ENCODE results near the gene ANTXRL.
A peak's percentile ranks its signal among the peaks of the same experiment; 100 is the strongest.
"Not testable (repeated sequence)": the region's sequence is repeated elsewhere in the genome, so short reads cannot be mapped to it uniquely, and the experiment has no call there.

Gene ANTXRL

DNA sequence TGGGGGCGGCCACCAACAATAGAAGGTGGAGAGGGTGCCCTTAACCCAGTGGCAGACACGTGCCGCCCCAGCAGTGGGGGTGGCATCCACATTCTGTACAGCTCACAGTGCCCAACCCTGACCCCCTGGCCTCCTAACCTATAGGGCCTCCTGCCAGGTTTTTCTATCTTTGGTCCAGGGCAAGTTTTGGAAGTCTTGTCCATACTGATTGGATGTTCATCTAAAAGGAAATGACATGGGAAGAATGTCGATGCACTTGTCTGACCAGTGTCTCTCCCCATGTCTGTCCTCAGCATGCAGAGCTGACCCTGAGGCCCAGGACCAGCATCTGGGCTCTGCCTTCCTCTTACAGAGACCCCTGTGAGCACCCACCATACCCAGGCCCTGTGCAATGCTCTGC lies 32.3 kb upstream of the ANTXRL start:
- DNase-seq (ENCODE audit: low read depth in 2 of 2): no peak

DNA sequence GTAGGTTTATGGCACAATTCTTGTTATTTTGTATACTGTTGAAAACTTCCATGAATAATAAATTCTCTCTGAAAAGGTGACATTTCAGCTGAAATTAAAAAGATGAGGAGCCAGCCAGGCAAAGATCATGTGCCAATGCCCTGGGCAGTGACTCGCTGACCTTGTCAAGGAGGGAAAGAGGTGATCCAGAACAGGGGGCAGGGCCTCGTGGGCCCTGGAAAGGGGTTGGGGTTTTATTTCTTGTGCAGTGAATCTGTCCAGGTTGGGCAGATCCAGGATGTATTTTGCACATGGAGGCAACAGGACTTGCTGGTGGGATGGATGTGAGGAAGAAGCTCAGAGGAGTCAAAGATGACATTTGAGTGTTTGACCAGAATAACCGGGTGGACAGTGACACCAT lies 31.6 kb upstream of the ANTXRL start:
- DNase-seq (ENCODE audit: low read depth in 2 of 2): not testable (repeated sequence)

DNA sequence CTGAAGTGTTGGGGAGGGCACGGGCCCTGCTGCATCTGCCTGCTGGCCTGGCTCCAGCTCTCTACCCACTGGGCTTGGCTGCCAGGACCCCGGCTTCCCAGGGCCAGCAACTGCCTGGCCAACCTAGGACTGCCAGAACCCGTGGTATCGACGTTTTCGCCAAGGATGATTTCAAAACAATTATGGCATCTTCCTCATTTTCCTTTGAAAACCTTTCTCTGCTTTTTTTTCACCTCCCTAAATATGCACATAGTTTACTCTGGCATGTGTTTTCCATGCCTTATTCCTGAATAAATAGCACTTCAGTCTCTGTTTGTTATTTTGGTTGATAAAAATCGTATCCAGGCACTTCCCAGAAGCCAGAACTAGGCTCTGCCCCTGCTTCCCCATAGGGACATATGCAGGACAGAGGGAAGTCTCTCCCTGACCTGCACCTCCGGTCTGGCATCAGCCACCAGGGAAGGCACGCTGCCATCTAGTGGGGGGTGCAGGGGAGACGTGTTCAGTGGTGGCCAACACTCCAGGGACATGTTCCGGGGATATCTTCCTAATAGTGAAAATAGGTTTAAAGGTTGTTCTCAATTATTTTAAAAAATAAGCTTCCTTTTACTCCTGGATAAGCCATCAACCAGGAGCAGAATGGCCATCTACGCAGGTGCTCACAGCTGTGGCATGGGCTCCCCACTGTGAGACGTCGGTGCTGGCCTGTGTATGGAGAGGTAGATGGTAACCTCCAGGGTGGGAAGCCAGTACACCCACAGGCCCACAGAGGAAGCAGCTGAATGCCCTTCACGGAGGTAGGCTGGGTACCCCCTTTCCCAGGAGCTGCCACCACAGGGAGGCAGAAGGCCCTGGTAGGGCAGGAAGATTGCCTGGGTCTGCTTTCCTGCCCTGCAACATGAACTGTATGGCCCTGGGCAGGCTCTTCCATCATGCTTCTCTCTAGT lies 30.7 kb upstream of the ANTXRL start:
- peak in 1 of 2 donors; percentile 30 for DNase-seq (ENCODE audit: low read depth in 2 of 2)

DNA sequence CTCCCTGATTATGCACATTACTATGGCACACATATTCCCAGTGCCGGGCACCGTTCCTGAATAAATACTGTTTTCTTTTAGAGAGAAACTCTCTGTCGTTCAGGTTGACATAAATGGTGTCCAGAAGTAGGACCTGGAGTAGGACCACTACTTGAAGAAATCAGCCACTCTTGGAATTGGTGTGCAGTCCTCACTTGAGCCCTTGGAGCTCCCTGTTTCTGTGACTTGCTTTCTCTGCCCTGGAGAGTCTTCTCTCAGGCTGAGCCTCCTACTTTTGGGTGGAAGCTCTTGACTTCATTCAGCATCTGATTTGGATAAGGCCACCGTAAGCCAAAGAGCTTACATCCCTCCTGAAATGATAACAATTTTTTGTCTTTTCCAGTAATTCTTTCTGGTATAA lies 29.7 kb upstream of the ANTXRL start:
- DNase-seq (ENCODE audit: low read depth in 2 of 2): no peak

DNA sequence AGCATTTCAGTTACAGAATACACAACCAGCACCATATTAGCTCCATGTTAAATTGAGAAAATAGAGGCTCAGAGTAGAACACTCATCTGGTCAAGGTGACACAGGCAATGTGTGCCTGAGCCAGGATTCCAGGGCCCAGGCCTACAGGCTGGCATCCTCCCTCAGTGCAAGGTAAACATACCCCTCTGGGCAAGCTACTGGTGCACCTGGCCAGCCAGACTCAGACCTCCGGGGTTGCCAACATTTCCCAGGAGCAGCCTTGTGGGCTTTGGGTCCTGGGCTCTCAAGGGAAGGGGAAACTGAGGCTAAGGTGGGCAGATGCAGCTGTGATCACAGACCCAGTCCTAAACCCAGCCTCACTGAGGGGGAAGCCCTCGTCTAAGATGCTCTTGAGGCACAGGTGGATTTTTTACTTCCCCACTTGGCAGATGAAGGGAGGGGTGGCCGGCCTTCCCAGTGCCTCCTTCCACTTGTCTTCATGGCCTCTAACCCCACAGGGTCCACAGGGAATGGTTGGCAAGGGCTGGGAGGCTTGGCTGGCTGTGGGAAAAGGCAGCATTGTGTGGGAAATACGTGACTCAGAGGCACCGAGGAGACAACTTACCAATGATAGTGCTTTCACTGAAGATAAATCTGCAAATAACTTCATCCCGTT lies 23.8 kb upstream of the ANTXRL start:
- DNase-seq (ENCODE audit: low read depth in 2 of 2): not testable (repeated sequence)

DNA sequence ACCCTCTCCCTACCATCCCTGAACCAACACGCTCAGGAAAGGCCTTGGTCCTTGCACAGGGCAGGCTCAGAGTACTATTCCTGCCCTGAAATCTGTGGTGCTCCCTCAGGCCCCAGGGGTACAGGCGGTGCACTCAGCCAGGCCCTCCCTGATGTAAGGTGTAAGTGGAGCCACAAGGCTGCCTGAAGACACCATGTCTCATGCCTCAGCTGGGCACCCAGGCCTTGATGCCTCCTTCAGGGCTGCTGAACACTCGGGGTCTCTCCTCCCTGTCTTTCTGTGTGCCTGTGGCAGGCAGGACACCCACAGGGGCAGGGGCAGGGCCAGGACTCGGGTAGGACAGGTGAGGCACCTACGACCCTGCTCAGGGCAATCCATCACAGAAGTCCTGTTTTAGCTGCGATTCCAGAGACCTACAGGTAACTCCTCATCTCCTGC lies 22.9 kb upstream of the ANTXRL start:
- DNase-seq (ENCODE audit: low read depth in 2 of 2): no peak

DNA sequence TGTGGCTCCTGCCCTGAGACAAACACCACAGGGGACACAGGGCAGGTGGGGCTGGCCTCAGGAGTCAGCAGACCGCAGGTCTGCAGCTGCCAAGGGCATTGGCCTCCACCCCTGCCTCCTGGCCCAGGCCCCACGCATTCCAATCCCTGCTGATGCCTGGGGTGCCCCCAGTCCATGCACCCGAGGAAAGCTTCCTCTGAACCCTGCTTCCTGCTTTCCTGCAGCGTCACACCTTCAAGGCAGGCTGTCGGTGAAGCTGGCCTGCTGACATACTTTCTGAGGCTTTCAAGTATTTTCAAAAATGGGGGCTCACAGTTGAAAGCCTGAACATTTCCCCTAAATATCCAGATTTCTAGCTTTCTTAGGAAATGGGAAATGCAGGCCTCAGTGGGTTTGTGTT lies 22.5 kb upstream of the ANTXRL start:
- DNase-seq (ENCODE audit: low read depth in 2 of 2): no peak

DNA sequence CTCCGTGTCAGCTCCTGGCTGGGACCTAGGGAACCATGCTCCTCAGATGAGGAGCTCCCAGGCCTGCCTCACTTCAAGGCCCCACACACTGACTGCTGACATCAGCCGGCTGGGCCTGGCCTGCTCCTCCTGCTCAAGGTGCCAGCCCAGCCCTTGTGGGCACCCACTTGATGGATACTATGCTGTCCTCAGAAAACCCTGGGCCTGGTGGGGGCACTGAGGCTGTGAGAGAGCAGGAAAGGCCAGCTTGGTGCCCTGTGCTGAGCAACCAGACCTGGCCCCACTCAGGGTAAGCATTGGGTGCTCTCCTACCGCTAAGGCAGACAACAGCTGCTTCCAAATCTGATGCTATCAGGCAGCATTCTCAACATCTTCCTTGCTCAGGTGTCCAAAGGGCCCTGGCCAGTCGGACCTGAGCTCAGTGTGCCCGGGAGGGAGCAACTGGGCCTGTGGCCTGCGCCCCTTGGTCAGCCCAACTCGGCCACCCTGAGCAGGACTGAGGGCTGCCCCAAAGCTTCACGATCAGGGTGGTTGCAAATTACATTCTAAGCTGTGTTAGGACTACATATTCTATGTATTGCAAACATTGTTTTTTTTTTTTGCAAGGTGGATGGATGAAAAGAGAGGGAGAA lies 21.9 kb upstream of the ANTXRL start:
- DNase-seq (ENCODE audit: low read depth in 2 of 2): no peak

DNA sequence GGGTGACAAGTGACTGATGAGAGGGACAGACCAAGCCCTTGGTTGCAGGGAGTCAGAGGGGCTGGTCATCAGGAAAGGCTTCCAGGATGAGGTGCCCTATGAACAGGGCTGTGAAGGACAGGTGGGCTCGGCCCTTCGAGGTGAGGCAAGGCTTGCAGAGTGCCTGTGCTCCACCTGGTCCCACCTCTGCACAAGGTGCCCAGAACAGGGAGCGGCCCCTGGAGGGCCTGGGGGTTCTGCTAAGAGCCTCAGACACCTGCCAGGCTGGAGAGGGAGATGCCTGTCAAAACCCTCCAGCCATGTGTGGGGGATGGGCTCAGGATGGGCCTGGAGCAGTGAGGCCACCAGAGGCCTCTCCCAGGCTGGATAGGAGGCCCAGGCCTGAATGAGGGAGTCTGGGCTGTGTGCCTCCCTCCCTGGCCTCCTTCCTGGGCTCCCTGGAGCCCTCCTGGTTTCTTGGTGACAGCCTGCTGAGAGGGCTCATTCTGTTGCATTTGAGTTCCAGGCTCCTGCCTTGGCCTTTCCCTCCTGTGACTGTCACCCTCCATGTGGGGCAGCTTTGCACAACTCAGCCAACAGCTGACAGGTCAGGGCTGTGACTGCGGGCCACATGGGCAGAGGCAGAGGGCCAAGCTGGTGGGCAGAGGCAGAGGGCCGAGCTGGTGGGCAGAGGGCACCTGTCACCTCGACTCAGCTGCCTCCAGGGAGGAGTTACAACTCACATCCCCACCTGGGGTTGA lies 21.1 kb upstream of the ANTXRL start:
- DNase-seq (ENCODE audit: low read depth in 2 of 2): not testable (repeated sequence)

DNA sequence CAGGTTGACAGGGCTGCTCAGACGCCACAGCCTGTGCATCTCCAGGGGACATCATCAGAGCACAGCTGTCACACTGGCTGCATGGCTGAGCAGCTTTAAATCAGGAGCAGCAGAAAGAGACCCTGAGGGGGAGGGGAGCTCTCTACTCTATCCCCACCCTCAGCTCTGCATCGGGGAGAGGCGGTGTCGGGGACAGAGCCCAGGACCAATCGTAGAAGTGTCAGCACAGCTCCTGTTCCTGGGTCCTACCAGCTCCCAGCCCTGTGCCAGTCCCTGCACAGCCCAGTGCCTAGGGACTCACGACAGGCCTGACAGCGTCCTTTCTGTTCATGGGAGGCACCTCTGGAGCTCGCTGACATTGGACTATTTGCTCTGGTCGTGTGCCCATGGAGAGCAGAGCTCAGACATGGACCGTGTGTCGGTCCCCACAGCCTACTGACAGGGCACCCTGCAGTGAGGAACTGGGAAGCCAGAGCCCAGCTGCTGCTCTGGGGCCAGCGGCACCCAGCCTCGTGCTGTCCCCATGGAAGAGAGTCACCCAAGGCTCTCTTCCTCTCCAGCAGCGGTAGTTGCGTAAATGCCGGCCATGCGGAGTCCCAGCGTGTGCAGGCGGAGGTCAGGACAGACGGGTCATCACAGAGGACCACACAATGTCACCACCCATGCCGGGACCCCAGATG lies 20.4 kb upstream of the ANTXRL start:
- DNase-seq (ENCODE audit: low read depth in 2 of 2): no peak

DNA sequence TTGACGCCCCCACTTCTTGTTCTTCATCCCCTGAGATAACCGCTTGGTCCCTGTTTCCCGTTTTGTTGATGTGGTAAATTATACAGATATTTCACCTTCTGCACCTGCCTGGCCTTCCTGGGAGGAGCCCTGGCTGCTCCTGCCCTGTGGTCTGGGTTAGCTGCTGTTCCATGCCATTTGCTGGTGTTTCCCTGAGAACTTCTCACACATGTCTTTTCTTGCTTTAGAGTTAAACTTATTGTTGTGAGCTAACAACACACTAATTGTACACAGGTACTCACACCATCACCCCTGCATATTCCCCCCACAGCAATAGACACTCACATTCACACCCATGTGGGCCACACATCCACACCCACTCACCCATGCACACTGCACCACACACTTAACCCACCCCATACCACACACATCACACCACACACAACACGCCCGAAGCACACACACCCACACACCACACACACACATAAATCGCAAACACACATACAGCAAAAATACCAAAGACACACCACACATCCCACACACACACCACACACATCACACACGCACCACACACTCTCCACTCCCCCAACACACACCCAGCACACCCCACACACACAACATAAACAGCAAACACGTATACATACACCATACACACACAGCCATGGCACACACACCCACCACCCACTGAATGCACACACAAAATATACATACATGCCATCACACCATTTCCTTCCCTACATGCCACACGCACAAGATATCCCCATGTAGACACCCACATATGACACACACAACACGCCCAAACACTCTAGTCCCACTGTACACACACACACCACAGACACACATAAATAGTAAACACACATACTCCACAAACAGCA lies 19.4 kb upstream of the ANTXRL start:
- no peak for DNase-seq (ENCODE audit: low read depth in 2 of 2)

DNA sequence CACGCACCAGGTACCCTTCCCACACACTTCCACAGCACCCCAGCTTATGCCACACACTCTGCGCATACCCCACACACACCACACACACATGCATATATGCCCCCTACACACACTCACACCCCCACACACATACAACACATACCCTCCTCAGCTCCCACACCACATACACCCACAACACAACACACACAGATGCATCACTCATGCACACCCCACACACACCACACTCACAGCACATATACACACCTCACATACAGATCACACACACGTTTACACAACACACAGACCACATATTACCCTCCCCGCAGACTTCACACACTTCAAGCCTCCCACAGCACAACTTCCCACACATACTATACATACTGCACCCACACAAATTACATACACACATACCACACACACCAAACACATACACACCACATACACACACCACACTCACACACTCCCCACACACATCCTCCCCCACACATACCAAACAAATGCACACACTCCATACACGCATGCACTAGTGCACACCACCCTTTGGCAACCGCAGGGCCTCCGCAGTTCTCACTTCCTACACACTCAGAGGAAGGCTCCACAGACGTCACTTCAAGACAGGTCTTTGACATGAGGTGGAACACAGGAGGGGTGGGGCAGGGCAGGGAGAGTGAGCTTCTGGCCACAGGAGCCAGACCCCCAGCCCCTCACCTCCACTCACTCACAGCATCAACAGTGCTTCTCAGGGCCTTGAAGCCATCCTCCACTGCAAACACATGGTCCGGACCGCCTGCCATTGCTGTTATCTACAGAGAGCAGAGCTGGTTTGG lies 18.5 kb upstream of the ANTXRL start:
- DNase-seq (ENCODE audit: low read depth in 2 of 2): no peak

DNA sequence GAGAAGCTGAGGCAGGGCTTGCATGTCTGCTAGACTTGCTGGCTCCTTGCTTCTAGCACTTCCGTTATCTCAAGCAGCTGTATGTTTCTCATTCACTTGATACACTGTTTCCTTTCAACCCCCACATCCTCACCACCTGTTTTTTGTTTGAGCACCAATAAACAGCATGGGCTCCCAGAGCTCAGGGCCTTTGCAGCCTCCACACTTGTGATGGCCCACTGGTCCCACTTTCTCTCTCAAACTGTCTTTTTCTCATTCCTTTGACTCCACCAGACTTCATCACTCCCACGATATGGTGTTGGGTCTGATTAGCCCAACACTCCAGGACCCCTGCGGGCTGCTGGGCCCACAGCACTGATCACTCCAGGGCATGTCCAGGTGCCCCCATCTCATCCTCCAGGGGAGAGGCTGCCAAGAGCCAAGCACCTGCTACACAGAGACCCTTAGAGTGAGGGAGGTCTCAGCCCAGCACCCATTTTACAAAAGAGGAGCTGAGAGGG lies 17.2 kb upstream of the ANTXRL start:
- not testable (repeated sequence) for DNase-seq (ENCODE audit: low read depth in 2 of 2)

DNA sequence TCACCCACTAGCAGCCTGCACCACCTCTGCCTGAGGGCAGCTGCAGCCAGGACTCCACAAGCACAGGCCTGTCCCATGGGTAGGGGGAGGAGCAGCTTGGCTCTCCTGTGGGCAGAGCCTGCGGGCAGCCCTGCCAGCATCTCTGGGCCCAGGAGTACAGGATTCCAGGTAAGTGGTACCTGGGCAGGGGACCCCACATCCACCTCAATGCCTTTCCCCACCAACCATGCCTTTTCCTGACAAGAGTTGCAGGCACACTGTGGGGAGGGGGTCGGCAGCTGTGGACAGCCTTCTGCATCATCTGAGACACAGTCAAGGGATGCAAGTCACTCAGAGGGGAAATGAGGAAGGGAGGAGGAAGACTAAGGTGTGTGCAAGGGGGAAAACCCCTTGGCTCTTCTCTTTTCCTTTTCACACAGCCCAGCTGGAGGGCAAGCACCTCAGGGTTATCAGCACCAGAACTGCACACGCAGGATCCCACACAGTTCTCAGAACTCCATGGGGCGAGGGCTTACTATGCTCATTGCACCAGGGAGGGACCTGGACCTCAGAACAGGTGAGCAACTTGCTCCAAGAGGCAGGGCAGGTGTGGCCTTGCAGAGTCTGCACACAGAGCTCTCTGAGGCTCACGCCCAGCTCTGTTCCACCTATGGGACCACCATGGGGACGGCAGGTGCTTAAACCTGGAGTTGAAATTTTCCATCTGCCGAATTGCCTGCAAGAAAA lies 16.5 kb upstream of the ANTXRL start:
- no peak for DNase-seq (ENCODE audit: low read depth in 2 of 2)

DNA sequence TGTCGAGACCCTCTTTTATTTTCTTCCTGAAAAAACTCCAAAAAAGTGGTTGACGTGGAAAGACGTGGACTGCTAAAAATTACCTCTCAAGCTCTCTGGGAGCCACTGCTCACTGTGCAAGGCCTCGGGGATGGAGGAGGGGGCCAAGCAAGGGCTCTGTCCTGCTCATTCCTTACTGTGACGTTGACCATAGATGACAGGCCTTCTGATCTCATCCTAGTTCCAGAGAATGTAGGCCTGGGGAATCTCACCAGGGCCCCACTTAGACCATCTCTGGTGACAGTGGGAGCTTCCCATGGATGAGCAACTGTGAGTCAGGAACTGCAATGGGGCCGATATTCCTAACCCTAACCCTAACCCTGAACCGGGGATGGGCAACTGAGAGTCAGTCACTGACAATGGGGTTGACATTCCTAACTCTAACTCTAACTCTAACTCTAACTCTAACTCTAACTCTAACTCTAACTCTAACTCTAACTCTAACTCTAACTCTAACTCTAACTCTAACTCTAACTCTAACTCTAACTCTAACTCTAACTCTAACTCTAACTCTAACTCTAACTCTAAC lies 15.8 kb upstream of the ANTXRL start:
- DNase-seq (ENCODE audit: low read depth in 2 of 2): not testable (repeated sequence)

DNA sequence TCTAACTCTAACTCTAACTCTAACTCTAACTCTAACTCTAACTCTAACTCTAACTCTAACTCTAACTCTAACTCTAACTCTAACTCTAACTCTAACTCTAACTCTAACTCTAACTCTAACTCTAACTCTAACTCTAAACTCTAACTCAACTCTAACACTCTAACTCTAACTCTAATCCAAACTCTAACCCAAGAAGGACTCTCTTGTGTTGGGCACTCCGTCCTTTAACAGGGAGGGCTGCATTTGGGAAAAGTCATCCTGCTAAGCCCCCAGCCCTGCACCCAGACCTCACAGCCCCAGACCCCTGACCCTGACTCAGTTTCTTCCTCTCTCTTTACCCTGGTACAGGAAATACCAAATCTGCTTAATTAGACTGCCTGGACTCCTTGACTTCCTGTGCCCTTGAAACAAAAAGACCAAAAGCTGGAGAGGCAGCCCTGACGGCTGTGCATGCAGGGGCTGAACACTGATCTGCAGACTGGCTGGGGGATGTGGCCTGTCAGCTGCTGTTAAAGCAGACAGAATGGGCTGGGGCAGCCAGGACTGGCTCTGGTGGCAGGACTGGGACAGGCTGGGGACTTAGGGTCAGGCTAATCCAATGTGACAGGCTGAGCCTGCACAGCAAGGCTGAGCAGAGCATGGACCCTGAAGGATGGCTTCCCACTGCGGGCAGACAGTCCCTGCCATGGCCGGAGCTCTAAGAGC lies 14.8 kb upstream of the ANTXRL start:
- DNase-seq (ENCODE audit: low read depth in 2 of 2): not testable (repeated sequence)

DNA sequence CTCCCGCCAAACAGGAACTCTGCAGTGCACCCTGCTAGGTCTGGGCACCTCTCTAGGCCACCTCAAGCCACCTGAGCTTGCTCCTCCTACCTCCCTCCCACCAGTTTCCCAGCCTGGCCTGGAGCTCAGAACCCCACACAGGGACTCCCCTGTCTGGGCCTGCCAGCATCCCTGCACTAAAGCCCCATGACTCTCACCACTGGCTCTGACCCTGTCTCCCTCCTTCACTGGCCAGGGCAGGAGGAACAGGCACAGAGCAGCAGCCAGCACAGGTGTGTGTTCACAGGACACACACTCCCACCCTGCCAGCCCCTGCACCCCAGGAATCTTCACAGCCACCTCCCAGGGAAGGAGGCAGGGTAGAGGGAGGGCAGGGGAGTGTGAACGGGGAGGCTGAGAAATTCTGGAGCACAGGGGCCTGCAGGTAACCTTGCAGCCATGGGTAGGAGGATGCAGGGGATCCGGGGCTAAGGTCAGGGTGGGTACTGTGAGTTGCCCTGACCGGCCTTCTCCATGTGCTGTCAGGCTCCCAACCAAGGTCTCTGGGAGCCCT lies 13.9 kb upstream of the ANTXRL start:
- no peak for DNase-seq (ENCODE audit: low read depth in 2 of 2)

All from stimulated activated CD4-positive, alpha-beta T cell treated with anti-CD3 and anti-CD28 coated beads, Interleukin-1b, Interleukin-23, amount 100 ng/mL, for 1 hour (primary cell).